ENCODE data around the gene SOX10. TPM values are rescaled to one million over a fixed set of nuclear protein-coding genes. Genes with fewer than 3 reads are reported as not detected.

SOX10 gene
- total RNA-seq, 1 donor from 2014 or later: 0.34 TPM

GRCh38 chr22:37925767-37926166 lies 58.6 kb downstream of the SOX10 start:
- no peak for DNase-seq (ENCODE audit: low read depth)
- no peak overlapping the region for H3K4me3 Mint-ChIP-seq (ENCODE audit: unreplicated experiment)
- peaks cover 5% of the 10 kb centered on the region for H3K4me1 Mint-ChIP-seq (ENCODE audit: low read depth, unreplicated experiment)
- H3K27ac Mint-ChIP-seq (ENCODE audit: unreplicated experiment): no peak overlapping the region
- no peak for TF ChIP-seq CTCF (IDR thresholded peaks at IDR 0.05; ENCODE audit: insufficient read depth, low read depth, low read length)
- no peak for TF ChIP-seq EZH2 (IDR thresholded peaks at IDR 0.05; ENCODE audit: insufficient read depth, low read length)
- Histone ChIP-seq H3K4me1 (ENCODE audit: insufficient read depth, low read length) (peaks cover 4% of the 10 kb centered on the region), H3K9ac (ENCODE audit: low read length) (no peak overlapping the region), H3K4me3 (ENCODE audit: insufficient read depth, low read depth, low read length) (no peak overlapping the region), H3K27ac (ENCODE audit: low read depth, low read length) (no peak overlapping the region), H4K20me1 (ENCODE audit: insufficient read depth, low read length) (peaks cover 53% of the 10 kb centered on the region), H3K9me3 (ENCODE audit: insufficient read depth, low read depth, low read length) (no peaks in the 10 kb centered on the region), H3K27me3 (ENCODE audit: insufficient read depth, low read length) (no peaks in the 10 kb centered on the region), H3K79me2 (ENCODE audit: insufficient read depth, low read length) (peaks cover 13% of the 10 kb centered on the region), H3K36me3 (ENCODE audit: insufficient read depth, low read length) (peaks cover 10% of the 10 kb centered on the region), H2AFZ (ENCODE audit: low read depth, low read length) (no peak overlapping the region), H3K4me2 (ENCODE audit: low read length) (no peak overlapping the region)
- H3K27me3 Mint-ChIP-seq (ENCODE audit: low read depth, unreplicated experiment): no peaks in the 10 kb centered on the region
- FAIRE-seq: no peak
- H3K9me3 Mint-ChIP-seq (ENCODE audit: unreplicated experiment): no peaks in the 10 kb centered on the region
- H3K36me3 Mint-ChIP-seq (ENCODE audit: low read depth, unreplicated experiment): peaks cover 6% of the 10 kb centered on the region

- H3K9me3 Mint-ChIP-seq (ENCODE audit: unreplicated experiment): no peaks in the 10 kb centered on the region
- Histone ChIP-seq H3K9ac (ENCODE audit: low read length) (no peak overlapping the region), H3K79me2 (ENCODE audit: insufficient read depth, low read length) (peaks cover 9% of the 10 kb centered on the region), H3K4me1 (ENCODE audit: insufficient read depth, low read length) (peaks cover under 1% of the 10 kb centered on the region), H4K20me1 (ENCODE audit: insufficient read depth, low read length) (peaks cover 48% of the 10 kb centered on the region), H3K4me3 (ENCODE audit: insufficient read depth, low read depth, low read length) (no peak overlapping the region), H3K27me3 (ENCODE audit: insufficient read depth, low read length) (no peaks in the 10 kb centered on the region), H2AFZ (ENCODE audit: low read depth, low read length) (no peak overlapping the region), H3K9me3 (ENCODE audit: insufficient read depth, low read depth, low read length) (no peaks in the 10 kb centered on the region), H3K36me3 (ENCODE audit: insufficient read depth, low read length) (peaks cover 11% of the 10 kb centered on the region), H3K27ac (ENCODE audit: low read depth, low read length) (no peak overlapping the region), H3K4me2 (ENCODE audit: low read length) (no peak overlapping the region)
- no peak for FAIRE-seq
- H3K27me3 Mint-ChIP-seq (ENCODE audit: low read depth, unreplicated experiment): no peaks in the 10 kb centered on the region
- H3K36me3 Mint-ChIP-seq (ENCODE audit: low read depth, unreplicated experiment): peaks cover 6% of the 10 kb centered on the region
- H3K4me1 Mint-ChIP-seq (ENCODE audit: low read depth, unreplicated experiment): peaks cover 5% of the 10 kb centered on the region
- H3K4me3 Mint-ChIP-seq (ENCODE audit: unreplicated experiment): no peak overlapping the region
- no peak for DNase-seq (ENCODE audit: low read depth)
- H3K27ac Mint-ChIP-seq (ENCODE audit: unreplicated experiment): peak overlapping the region; percentile 34
- no peak for TF ChIP-seq EZH2 (IDR thresholded peaks at IDR 0.05; ENCODE audit: insufficient read depth, low read length)
- TF ChIP-seq CTCF (IDR thresholded peaks at IDR 0.05; ENCODE audit: insufficient read depth, low read depth, low read length): no peak
Measured at GRCh38 chr22:37925330-37925729, 59.0 kb downstream of the SOX10 start.

- FAIRE-seq (no peak), DNase-seq (ENCODE audit: low read depth) (no peak)
- Histone ChIP-seq H3K4me1 (ENCODE audit: insufficient read depth, low read length) (no peaks in the 10 kb centered on the region), H4K20me1 (ENCODE audit: insufficient read depth, low read length) (peaks cover 40% of the 10 kb centered on the region), H3K9me3 (ENCODE audit: insufficient read depth, low read depth, low read length) (no peaks in the 10 kb centered on the region), H3K4me3 (ENCODE audit: insufficient read depth, low read depth, low read length) (no peak overlapping the region), H2AFZ (ENCODE audit: low read depth, low read length) (no peak overlapping the region), H3K79me2 (ENCODE audit: insufficient read depth, low read length) (peaks cover under 1% of the 10 kb centered on the region), H3K27ac (ENCODE audit: low read depth, low read length) (no peak overlapping the region), H3K36me3 (ENCODE audit: insufficient read depth, low read length) (peaks cover 16% of the 10 kb centered on the region), H3K27me3 (ENCODE audit: insufficient read depth, low read length) (no peaks in the 10 kb centered on the region), H3K9ac (ENCODE audit: low read length) (no peak overlapping the region), H3K4me2 (ENCODE audit: low read length) (no peak overlapping the region)
- Mint-ChIP-seq H3K4me1 (ENCODE audit: low read depth, unreplicated experiment) (peaks cover 8% of the 10 kb centered on the region), H3K27me3 (ENCODE audit: low read depth, unreplicated experiment) (no peaks in the 10 kb centered on the region), H3K9me3 (ENCODE audit: unreplicated experiment) (no peaks in the 10 kb centered on the region), H3K27ac (ENCODE audit: unreplicated experiment) (no peak overlapping the region), H3K36me3 (ENCODE audit: low read depth, unreplicated experiment) (peaks cover 10% of the 10 kb centered on the region), H3K4me3 (ENCODE audit: unreplicated experiment) (no peak overlapping the region)
- TF ChIP-seq EZH2 (IDR thresholded peaks at IDR 0.05; ENCODE audit: insufficient read depth, low read length) (no peak), CTCF (IDR thresholded peaks at IDR 0.05; ENCODE audit: insufficient read depth, low read depth, low read length) (no peak)
Measured at GRCh38 chr22:37924386-37925065, 59.8 kb downstream of the SOX10 start.

All from astrocyte (in vitro differentiated cells and primary cell).